ENCODE data around the gene HEPACAM2.

HEPACAM2 gene

GRCh38 chr7:93226310-93226709, at the start of gene HEPACAM2:
Gene HEPACAM2, minus strand, starts transcription at chr7:93226469.
- no peak within 1 kb of the TSS for H3K4me3 ChIP-seq (replicated peaks; ENCODE audit: low read depth, low read length)
- TF ChIP-seq CTCF (IDR thresholded peaks at IDR 0.05; ENCODE audit: low read length, missing control alignments): no peak
- DNase-seq (ENCODE audit: low read depth): no peak

DNA sequence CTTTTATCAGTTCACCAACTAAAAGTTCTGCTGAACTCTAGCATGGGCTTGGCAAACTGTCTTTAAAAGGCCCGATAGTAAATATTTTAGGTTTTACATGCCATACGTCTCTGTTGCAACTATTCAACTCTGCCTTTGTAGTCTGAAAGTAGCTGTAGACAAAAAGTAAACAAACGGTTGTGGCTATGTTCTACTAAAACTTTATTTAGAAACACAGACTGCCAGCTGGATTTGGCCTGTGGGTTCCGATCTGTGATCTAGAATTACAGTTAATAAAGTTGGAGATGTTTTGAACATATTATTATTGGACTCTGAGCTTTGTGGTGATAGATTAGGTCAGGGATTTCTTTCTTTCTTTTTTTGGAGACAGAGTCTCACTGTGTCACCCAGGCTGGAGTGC, 39.0 kb upstream of the HEPACAM2 start:
- TF ChIP-seq CTCF (IDR thresholded peaks at IDR 0.05; ENCODE audit: low read length, missing control alignments): no peak
- DNase-seq (ENCODE audit: low read depth): no peak
- no peak overlapping the region for H3K4me3 ChIP-seq (replicated peaks; ENCODE audit: low read depth, low read length)

DNA sequence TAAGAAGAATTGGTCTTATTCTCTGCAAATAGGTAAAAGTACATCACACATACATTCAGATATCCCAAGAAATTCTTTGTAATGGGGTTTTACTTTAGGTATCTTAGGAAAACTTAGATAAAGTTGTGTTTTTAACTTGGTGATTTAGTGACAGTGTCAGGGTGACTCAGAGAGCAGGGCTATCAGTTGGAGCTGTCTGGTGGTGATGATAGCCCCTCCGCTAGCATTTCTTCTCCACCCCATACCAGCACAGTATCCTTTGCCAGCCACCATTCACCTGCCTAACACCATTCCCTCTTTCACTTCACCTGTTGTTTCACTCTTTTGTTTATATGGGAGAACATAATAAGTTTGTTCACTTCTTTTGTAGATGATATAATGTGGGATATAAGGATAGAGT, 36.3 kb upstream of the HEPACAM2 start:
- no peak for DNase-seq (ENCODE audit: low read depth)
- TF ChIP-seq CTCF (IDR thresholded peaks at IDR 0.05; ENCODE audit: low read length, missing control alignments): no peak
- no peak overlapping the region for H3K4me3 ChIP-seq (replicated peaks; ENCODE audit: low read depth, low read length)

DNA sequence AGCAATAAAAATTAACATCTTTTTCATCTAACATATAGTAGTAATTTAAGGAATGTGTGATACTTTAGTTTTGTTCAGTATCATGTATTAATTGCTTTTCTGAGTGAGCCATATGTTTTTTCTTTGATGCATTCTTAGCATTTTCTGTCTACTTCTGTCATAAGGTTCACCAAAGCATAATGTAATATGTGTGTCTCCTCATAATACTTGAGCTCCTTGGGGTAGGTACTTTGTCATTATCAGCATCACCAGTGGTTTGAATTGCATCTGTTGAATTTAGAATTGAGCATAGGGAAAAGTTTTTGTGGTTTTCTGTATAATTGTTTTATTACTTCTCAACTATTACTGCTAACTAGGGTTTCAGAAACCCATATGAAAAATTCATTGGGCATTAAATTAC, 32.4 kb upstream of the HEPACAM2 start:
- DNase-seq (ENCODE audit: low read depth): no peak
- no peak for TF ChIP-seq CTCF (IDR thresholded peaks at IDR 0.05; ENCODE audit: low read length, missing control alignments)

DNA sequence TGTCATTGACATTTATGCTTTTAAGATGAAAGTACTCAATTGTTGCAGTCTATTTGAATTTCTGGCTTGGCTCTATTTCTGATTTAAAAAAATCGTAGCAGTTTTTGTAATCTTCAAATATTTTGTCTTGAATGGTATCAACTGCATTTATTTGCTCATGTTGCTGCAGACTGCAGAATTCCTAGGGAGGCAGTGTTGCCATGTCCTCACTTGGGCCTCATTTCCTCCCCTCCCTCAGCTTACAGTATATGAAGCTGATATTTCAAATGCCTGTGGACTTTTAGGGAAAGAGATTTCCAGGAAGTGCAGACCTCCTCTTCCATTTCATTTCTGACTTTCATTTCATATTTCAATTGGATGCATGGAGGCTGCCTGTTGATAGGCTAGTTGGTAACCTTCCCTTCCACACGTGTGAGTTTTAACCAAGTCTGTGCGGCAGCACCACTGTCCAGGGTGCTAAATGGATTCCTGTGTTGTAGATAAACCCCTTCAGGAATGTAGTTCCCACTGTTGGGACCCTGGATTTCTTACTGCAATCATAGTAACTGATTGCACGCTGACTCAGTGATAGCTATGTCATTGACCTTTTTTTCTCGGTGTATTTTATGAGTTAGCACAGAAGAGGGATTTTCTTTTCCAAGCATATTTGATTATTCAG, 23.4 kb upstream of the HEPACAM2 start:
- peak; percentile 71 for DNase-seq (ENCODE audit: low read depth)
- H3K4me3 ChIP-seq (replicated peaks; ENCODE audit: low read depth, low read length): no peak overlapping the region
- no peak for TF ChIP-seq CTCF (IDR thresholded peaks at IDR 0.05; ENCODE audit: low read length, missing control alignments)

More for the DNA sequence above, 32.4 kb upstream of the HEPACAM2 start:
- H3K4me3 ChIP-seq (replicated peaks; ENCODE audit: low read depth, low read length): no peak overlapping the region

DNA sequence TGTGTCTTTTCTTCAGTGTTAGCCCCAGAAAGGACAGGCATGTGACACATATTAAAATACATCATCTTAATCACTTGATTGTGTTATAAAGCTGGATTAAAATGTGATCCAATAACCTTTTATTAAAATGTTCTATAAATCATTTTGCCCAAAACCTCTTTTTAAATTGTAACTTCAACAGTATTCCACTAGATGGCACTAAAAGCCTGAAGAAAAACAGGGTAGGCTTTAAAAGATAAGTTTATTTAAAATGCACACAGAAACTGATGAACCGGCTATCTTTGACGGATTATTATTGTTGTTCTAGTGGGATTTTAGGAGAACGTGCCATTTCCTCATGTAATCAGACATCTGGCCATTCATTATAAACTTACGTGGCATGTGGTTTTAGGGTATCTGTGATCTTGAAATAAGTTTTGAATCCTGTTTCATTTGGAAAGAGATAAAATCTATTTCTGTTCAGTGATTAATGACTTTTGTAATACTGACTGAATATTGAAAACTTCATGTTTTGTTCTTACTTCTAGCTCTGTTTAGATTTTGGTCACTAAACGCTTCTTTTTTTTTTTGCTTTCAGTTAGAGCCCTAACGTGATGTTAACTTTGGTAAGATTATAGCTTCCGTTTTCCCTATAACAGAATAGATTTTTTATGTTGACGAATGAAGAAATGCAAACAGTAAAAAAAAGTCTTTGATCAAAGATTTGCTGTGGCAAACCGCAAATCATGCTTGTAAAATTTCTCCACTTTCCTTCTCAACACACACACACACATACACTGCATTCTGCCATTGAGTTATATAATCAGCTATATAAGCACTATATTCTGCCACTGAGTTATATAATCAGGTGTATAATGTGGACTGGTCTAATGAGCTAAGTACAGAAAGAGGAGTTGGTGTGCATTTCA, 19.5 kb upstream of the HEPACAM2 start:
- no peak overlapping the region for H3K4me3 ChIP-seq (replicated peaks; ENCODE audit: low read depth, low read length)
- TF ChIP-seq CTCF (IDR thresholded peaks at IDR 0.05; ENCODE audit: low read length, missing control alignments): peak; percentile 44
- DNase-seq (ENCODE audit: low read depth): peak; percentile 62

Data from fibroblast of pulmonary artery (primary cell).